Measurements from ENCODE around the gene SAMD3.
"Not testable (repeated sequence)": the region's sequence is repeated elsewhere in the genome, so short reads cannot be mapped to it uniquely, and the experiment has no call there.

SAMD3 gene, protein sequence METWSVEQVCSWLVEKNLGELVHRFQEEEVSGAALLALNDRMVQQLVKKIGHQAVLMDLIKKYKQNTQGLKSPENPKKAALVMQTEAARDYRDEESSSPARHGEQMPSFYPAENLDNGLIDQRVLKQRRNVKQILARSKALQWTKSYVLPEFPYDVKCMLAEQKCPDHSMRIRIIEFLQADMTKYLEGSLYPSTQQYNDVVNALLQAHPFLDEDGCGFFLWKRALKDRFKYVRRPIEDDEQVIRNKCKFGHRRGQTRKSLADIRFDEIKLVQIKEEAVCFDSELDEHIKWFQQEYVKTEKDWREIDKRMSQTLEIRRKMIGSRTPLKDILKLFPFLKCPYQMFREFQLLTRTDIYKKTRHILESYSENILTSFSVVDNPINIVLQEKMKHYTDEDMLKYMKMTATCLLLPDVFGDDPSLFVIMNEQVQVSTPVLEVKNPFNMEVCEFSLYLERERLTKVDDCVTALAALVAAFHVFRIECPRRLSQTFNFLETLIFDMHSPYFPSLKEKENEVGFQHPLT

DNA sequence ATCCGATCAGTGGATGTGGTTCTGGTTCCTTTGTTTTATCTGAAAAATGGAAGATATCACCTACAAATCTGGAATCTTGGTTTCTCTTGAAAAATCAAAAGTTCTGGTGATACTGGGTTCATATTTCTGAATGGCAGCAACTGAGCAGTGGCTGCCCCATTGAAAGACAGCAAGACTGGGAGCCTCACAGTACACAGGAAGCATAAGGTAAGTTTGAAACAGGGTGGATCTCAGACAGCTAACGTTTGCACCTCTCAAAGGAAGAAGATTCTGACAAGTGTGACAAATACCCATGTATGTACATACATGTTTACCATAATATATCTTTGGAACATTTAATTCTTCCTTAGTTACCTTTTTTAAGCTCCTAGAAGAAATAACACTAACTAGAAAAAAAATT lies at the start of gene SAMD3:
Gene SAMD3, minus strand, starts transcription at position 177 of the 400 bp plus-strand sequence. CDS start 7,678 bp downstream, outside the sequence.
- DNase-seq: no peak

DNA sequence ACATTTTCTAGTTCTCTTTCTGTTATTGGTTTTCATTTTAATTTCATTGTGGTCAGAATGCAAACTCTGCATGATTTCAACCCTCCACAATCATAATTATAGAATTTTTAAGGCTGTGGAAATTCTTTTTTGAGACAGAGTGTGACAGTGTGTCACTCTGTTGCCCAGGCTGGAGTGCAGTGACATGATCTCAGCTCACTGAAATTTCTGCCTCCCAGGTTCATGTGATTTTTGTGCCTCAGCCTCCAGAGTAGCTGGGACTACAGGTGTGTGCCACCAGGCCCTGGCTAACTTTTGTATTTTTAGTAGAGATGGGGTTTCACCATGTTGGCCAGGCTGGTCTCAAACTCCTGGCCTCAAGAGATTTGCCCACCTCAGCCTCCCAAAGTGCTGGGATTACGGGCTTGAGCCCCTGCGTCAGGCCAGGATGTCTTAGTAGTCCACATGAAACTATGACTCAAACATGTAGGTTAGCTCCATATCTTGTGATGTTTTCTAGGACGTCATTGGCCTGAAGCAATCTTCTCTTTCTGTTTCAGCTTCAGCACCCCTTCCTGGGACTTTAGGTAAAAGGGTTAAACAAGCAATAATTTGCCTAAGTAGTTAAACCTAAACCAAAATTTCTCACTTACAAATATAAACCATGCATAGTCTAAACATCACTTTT lies 47.4 kb upstream of the SAMD3 start:
- DNase-seq: no peak

DNA sequence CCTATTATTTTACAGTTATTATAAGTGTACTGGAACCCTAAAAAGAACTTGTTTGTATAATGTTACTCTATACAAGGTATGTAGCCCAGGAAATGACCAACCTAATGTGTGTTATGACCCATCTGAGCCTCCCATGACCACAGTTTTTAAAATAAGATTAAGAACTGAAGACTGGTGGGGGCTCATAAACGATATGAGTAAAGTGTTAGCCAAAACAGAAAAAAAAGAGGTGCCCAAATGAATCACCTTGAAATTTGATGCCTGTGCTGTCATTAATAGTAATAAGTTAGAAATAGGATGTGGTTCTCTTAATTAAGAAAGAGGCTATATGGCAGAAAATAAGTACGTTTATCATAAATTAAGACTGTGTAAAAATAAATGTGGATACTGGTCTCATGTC lies 42.8 kb upstream of the SAMD3 start:
- not testable (repeated sequence) for DNase-seq

DNA sequence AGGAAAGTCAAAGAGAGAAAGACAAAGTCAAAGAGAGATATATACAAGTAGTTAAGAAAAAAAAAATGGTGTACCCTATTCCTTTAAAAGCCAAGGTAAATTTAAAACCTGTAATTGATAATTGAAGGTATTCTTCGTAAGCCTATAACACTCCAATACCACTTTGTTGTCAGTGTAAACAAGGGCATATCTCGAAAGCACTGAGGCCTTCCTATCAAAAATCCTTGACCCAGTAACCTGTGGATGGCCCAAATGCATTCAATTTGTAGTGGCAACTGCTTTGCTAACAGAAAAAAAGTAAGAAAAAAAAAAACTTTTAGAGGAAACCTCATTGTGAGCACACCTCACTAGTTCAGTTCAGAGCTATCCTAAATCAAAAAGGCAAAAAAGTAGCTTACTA lies 39.3 kb upstream of the SAMD3 start:
- DNase-seq: no peak

DNA sequence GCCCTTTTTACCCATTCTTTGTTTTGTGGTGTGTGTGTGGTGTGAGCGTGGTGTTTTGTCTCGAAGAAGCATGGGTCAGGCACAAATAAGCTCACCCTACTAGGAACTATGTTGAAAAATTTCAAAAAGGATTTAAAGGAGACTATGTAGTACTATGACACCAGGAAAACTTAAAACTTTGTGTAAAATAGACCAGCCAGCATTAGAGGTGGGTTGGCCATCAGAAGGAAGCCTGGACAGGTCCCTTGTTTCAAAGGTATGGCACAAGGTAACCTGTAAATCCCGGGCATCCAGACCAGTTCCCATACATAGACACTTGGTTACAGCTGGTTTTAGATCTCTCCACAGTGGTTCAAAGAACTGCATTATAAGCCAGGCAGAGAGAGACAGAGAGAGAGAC lies 38.8 kb upstream of the SAMD3 start:
- DNase-seq: not testable (repeated sequence)

DNA sequence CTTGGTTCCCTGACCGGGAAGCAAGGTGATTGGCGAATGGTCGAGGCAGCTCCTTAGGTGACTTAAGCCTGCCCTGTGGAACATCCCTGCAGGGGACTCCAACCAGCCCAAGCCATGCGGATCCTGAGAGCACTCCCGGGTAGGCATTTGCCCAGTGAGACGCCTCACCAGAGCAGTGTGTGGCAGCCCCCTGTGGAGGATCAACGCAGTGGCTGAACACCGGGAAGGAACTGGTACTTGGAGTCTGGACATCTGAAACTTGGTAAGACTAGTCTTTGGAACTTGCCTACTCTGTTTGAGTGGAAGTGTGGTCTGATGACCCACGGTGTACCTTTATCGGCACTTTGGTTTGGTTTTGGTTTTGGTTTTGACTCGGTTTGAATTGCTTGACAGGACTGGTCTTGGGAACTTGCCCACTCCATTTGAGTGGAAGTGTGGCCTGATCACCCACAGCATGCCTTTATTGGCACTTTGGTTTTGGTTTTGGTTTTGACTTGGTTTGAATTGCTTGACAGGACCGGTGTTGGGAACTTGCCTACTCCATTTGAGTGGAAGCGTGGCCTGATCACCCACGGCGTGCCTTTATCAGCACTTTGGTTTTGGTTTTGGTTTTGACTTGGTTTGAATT lies 38.0 kb upstream of the SAMD3 start:
- not testable (repeated sequence) for DNase-seq

DNA sequence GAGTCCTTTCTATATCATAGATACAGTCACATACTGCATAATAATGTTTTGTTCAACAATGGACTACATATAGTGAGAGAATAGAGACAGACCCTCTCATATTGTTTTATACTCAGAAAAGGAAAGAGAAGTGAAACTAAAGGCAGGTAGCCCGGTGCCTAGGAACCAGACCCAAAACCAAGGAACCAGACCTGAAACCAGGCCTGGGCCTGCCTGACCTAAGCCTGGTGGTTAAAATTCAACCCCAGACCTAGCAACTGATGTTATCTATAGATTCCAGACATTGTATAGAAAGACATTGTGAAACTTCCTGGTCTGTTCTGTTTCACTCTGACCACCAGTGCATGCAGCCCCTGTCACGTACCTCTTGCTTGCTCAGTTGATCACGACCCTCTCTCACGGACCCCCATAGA lies 37.3 kb upstream of the SAMD3 start:
- DNase-seq: not testable (repeated sequence)

DNA sequence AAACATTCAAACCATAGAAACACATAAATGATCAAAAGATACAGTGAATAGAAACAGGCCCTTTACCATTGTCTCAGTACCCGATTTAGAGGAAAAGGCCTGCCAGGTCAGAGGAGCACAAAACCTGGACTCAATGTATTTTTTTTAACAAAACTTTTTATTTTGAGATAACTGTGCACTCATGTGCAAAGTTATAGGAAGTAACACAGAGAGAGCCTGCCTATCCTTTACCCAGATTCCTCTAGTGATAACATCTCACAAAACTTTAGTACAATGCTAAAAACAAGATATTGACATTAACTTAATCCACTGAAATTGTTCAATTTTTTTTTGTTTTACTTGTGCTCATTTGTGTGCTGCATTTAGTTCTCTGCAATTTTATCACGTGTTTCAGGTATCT lies 36.8 kb upstream of the SAMD3 start:
- DNase-seq: no peak

DNA sequence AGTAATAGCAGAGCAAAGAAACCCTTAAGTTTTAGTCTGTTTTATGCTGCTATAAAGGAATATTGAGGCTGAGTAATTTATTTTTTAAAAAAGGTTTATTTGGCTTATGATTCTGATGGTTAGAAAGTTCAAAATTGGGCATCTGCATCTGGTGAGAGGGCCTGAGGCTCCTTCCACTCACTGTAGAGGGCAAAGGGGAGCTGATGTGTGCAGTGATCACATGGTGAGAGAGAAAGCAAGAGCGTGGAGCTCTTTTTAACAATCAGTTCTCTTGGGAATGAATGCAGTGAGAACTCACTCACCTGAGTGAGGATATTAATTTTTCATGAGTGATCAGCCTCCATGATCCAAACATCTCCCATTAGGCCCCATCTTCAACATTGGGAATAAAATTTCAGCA lies 36.4 kb upstream of the SAMD3 start:
- no peak for DNase-seq

DNA sequence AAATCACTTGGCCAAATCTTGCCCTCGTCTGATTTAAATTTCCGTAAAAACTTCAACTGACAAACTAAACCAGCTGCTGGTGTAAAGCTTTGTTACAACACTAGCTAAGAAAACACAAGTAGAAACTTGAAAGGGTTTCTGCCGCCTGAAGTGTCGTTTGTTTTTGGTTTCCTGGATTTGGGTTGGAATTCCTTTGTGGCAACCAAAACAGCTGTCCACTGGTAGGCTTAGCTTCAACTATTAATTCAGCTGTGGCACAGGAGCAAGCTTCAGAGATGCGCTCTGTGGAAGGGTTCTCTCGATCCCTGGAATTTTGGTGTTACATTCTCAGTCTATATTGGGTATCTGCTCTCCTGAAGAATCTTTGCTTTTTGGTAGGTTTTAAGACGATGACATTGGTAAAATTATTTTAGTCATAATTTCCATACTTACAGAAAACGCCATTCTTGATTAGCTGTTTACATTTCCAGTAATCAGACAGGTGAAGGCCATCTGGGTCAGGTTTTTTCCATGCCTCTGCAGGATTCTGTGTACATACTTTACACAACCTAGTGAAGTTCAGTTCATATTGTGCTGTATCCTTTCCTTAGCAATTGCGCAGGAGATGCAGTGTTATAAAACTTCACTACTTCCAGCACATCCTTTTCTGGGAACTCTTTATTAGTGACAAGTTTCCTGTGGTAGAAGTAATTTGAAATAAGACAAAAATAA lies 29.9 kb upstream of the SAMD3 start:
- DNase-seq: no peak

DNA sequence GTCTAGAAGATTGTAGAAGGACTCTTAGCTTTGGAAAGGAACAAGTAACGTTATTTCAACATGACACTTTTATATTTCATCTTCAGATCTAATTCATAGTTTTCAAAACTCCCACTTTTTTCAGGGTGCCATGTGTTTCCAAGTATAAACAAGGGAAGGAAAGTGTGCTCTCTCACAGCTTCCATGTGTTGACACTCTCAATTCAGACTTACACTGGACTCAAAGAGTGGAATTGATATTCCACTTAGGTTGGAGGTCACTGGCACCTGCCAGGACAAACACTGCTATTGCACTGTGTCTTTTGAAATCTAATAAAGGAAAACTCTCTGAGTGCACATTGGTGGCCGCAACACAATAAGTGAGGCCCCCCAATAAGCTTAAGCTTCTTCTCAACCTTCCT lies 22.5 kb upstream of the SAMD3 start:
- DNase-seq: no peak

DNA sequence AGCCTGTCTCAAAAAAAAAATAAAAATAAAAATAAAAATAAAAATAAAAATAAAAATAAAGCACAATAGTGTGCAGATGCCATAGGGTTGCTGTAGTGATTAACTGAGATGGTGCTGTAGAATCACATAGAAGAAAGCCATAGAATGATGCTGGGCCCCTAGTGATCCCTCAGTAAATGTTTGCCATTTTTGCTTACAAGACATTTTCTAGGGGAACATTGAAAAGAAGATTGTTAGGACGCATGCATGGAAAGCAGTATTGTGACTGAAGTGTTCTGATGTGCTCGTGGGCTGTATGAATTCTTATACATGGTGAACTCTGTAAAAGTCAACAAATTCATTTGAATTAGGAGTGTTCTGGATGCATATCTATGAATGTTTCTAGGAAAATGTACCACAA lies 22.0 kb upstream of the SAMD3 start:
- DNase-seq: no peak

DNA sequence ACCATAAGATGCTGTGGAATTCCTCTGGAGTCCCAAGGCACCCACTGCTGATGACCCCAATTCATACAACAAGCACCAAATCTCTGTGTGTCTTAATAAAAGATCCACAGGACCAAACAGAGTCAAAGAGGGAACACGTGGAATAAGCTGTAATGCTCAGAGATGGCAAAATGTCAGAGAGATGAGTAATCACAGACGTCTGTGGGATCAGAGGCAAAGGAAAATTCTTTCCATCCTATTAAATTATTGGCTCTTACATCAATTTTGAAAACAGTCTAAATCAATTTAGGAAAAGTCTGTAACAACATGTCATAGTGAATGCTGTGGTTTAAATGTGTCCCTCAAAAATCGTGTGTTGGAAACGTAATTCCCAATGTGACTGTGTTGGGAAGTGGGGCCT lies 17.5 kb upstream of the SAMD3 start:
- no peak for DNase-seq

DNA sequence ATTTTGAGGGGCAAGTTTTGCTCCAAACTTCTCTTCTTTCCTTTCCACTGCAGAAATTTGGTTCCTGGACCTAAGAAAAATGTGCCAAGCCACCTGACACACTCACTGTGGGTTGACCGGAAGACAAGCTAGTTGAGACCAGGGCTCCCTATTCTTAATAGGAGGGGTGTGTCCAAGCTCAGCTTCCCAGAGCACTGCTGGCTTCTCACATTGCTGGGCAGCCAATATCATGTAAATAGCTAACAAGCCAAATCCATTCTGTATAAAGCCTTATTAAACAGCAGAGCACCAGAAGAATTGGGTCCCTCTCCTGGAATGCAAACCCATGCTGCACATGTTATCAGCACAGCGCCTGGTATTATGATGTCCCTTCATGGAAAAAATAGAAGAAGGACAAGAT lies 17.0 kb upstream of the SAMD3 start:
- no peak for DNase-seq

DNA sequence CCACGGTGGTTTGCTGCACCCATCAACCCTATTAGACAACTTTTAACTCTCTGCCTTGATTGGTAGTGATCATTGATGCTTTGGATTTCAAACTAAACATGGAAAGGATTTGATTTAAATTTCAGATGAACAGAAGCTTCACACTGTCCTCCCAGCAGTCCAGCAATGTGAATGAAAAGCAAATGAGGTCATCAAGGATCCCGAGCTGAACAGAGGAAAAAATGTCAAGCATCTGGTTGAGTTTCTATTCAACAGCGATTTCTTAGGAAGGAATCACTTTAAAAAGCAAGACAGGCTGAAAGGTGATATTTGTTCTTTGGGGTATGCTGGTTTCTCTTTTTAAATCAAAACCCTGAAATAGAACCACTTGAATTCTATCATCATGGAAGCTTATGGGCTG lies 10.6 kb upstream of the SAMD3 start:
- DNase-seq: no peak

DNA sequence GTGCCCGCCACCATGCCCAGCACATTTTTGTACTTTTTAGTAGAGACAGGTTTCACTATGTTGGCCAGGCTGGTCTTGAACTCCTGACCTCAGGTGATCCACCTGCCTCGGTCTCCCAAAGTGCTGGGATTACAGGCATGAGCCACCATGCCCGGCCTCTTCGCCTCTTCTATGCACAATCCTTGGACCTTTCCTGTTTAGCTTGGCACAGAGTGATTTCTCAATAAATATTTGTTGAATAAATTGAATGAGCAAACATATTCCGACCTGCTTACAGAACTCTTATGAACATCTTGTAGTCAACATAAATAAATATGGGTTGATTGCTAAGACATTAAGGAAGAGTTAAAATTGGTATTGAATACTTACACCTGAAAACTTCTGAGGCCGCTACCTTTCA lies 7.8 kb upstream of the SAMD3 start:
- not testable (repeated sequence) for DNase-seq

DNA sequence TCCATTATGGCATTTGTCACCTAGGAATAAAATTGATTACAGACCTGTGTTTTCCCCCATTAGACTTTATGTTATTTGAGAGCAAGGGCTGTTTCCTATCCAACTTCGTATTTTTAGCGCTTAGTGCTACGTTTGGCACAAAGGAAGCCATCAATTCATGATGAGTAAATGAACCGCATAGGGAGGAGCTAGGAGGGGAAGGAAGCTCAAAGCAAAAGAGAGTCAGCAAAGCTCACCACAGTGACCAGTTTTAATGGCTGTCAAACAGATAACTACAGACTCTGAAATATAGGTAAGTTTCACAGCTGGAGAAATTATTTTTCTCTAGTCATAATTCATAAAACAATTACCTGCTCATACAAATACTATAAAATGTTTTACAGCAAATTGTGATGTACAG lies 6.9 kb upstream of the SAMD3 start:
- no peak for DNase-seq

DNA sequence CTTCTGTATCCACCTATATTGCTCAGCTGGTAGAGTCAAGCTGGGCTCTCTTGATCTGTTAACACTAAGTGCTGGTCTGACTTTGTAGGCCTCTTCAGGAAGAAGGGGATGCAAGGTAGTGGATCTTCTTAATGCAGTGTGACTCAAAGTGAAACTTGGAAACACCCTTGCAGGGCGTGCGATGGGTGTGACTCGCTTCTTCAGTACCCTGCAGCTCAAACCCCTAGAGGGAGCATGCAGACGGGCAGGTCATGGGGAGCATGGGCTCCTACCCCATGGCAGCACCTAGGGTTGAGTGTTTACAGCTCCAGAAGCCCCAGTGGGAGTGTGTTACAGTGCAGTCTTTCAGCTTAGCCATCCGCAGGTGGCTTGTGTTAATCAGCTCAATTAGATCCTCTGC lies 757 bp upstream of the SAMD3 start:
- DNase-seq: no peak

DNA sequence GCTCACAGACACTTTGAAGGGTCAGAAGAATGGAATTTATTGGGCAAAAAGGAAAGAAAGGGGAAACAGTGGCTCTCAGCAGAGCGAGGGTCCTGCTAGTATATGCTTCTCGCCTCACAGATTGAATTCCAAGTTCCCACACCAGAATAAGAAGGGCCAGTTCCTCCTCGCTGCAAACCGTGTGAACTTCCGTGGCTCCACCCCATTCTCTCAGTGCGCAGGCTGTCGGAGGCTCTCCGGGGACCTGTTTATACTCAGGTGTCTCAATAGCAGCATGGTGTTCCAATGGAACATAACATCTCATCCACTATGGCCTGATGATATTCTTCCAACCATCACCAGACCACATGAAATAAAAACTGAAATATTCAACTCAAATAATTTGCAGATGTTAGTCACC lies 4.6 kb downstream of the SAMD3 start:
- DNase-seq: no peak

DNA sequence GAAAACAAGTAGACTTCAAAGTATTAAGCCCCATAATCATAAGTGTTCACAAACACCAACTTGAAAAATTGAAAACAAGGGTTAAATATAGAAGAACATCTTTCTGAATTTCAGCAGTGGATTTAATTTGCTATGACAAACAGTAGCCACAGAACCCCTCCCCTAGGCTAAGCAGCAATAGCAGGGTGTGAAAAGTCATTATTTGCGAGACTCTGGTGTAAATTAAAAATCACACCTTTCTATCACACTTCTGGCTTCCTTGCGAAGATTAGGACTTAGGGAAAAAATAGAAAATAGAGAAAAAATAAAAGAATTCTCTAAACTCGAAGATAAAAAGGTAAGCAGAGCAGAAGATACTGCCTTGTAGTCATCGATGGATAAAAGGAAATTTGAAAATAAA lies 6.1 kb downstream of the SAMD3 start:
- DNase-seq: no peak

DNA sequence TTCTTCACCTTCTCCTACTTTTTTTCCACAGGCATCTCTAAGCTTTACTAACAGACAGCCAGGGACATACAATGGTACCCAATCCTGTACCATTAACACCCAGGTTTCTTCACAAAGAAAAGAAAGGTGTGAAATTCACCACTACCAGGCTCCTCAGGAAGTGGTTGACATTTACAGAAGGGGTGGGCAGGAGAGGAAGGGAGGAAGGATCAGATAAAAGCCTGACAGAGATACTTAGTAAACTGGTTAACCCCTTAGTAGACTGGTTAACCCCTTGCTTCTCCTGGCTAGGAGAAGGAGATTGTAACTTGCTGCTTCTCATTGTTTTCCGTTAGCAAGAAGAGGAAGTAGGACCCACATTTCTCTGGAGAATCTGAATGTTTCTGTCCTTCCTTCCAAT lies 7.2 kb downstream of the SAMD3 start:
- DNase-seq: no peak

DNA sequence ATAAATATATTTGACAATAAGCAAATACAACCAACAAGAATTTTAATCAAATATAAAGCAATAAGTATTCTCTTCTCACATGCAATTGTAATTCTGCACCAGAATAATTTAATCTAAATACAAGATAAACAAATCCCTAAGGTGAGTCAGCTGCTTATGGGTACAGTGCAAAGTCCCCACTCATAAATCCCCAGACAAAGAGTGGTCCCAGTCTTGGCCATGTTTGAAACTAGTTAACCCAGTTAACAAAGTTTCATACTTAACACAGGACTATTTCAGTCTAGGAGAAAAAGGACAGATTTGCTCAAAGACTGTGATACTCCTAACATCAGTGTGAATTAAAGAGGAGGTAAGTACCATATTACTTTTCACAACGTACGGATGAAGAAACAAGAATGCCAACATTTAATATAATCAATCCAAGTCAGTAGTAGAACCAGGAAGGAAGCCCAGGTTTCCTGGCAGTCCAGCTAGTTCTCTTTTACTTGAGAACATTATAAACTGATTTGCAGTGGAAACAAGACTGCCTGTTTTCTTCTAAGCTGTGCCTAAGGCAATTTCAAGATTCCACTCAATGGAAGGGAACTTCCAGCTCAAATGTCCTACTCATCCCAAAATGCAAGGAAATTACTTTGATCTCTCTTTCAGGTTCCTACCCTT lies 10.4 kb downstream of the SAMD3 start:
- no peak for DNase-seq

DNA sequence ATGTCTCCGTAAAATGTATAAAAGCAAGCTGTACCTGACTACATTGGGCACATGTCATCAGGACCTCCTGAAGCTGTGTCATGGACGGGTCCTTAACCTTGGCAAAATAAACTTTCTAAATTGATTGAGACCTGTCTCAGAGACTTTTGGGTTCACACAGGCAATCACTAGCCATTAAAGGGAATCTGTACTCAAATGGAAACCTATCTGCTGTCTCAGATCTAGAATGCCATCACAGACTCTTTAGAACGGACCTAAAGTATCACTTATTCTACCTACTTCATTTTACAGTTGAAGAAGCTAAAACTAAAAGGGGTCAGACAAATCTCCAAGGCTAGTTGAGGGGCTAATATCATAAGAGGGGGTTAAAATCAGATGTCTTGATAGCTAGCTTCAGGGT lies 11.1 kb downstream of the SAMD3 start:
- no peak for DNase-seq
